HEK293 (cell line): ENCODE results near the gene SEMA6A.

Experiments
- CTCF ChIA-PET: fragments of 350-600 bp; formaldehyde crosslinking; extraction: SDS; loops from one replicate; lab custom pipeline; 2021; ENCODE audit warnings: antibody characterized with exemption; lab: Yijun Ruan, JAX
- POLR2A ChIA-PET: fragments of 300-600 bp; formaldehyde crosslinking; extraction: SDS; loops from one replicate; lab custom pipeline; 2020; ENCODE audit warnings: antibody characterized with exemption, inconsistent platforms; lab: Yijun Ruan, JAX
- H3K27ac ChIP-seq: fragments of 200-500 bp; sonication (Bioruptor generic); 2 replicates; pipeline ENCODE4 v1.5.1; 2014; ENCODE audit warnings: low read depth, low read length, control low read depth, inconsistent platforms; ENCODE audit errors: extremely low read depth
- H3K36me3 ChIP-seq, 2 experiments: fragments of 200-500 bp in 1 of 2; sonication (Bioruptor generic) in 1 of 2; 1 replicate in 1 of 2; 2 replicates in 1 of 2; pipeline ENCODE4 v1.5.1; 2014 to 2017; ENCODE audit warnings: inconsistent platforms in 2 of 2, low read length in 2 of 2; ENCODE audit not compliant: control insufficient read depth in 2 of 2, insufficient read depth in 1 of 2
- H3K4me1 ChIP-seq: fragments of 200-500 bp; sonication (Bioruptor generic); 2 replicates; pipeline ENCODE4 v1.5.1; 2014; ENCODE audit warnings: mild to moderate bottlenecking, low read length, inconsistent platforms; ENCODE audit not compliant: control insufficient read depth, insufficient read depth
- H3K4me3 ChIP-seq: 2 replicates; pipeline ENCODE4 v1.5.1; 2011; ENCODE audit warnings: low read depth, mild to moderate bottlenecking, control low read depth, low read length, moderate library complexity
- H3K9me3 ChIP-seq: fragments of 200-500 bp; sonication (Bioruptor generic); 2 replicates; pipeline ENCODE4 v1.5.1; 2014; ENCODE audit warnings: low read depth, low read length, inconsistent platforms; ENCODE audit not compliant: control insufficient read depth, insufficient read depth
- BCL11B ChIP-seq: fragments of 450-650 bp; formaldehyde crosslinking; IDR thresholded peaks from 2 replicates; pipeline ENCODE4 v1.5.1; 2016; ENCODE audit warnings: low read depth, missing biosample characterization, missing genetic modification characterization
- HOXD13 ChIP-seq: sonication (generic); formaldehyde crosslinking; IDR thresholded peaks from 2 replicates; pipeline ENCODE4 v1.8.0; 2022; ENCODE audit warnings: missing genetic modification reagents, borderline replicate concordance
- KLF10 ChIP-seq: fragments of 450-650 bp; IDR thresholded peaks from 2 replicates; pipeline ENCODE4 v1.5.1; 2018; ENCODE audit warnings: missing biosample characterization, mild to moderate bottlenecking, missing genetic modification characterization
- PBX3 ChIP-seq: sonication (generic); formaldehyde crosslinking; IDR thresholded peaks from 2 replicates; pipeline ENCODE4 v1.8.1; 2022; ENCODE audit warnings: mild to moderate bottlenecking, moderate library complexity, missing genetic modification reagents
- REPIN1 ChIP-seq: fragments of 450-650 bp; formaldehyde crosslinking; IDR thresholded peaks from 2 replicates; pipeline ENCODE4 v1.5.1; 2017; ENCODE audit warnings: missing biosample characterization, missing genetic modification characterization, low read depth
- SCRT1 ChIP-seq: fragments of 450-650 bp; formaldehyde crosslinking; IDR thresholded peaks from 2 replicates; pipeline ENCODE4 v1.5.1; 2016; ENCODE audit warnings: missing biosample characterization, missing genetic modification characterization, borderline replicate concordance
- ZBTB1 ChIP-seq: fragments of 450-650 bp; formaldehyde crosslinking; IDR thresholded peaks from 2 replicates; pipeline ENCODE4 v1.5.1; 2016; ENCODE audit warnings: missing biosample characterization, missing genetic modification characterization
- ZBTB48 ChIP-seq: fragments of 450-650 bp; formaldehyde crosslinking; IDR thresholded peaks from 2 replicates; pipeline ENCODE4 v1.5.1; 2016; ENCODE audit warnings: missing biosample characterization, missing genetic modification characterization
- ZBTB8A ChIP-seq: fragments of 450-650 bp; formaldehyde crosslinking; IDR thresholded peaks from 2 replicates; pipeline ENCODE4 v1.5.1; 2016; ENCODE audit warnings: missing biosample characterization, missing genetic modification characterization
- ZIC2 ChIP-seq: fragments of 450-650 bp; formaldehyde crosslinking; IDR thresholded peaks from 2 replicates; pipeline ENCODE4 v1.5.1; 2016; ENCODE audit warnings: missing biosample characterization, missing genetic modification characterization
- ZNF112 ChIP-seq: fragments of 450-650 bp; formaldehyde crosslinking; IDR thresholded peaks from 2 replicates; pipeline ENCODE4 v1.5.0; 2017; ENCODE audit warnings: missing biosample characterization, missing genetic modification characterization
- ZNF132 ChIP-seq: fragments of 450-650 bp; formaldehyde crosslinking; IDR thresholded peaks from 2 replicates; pipeline ENCODE4 v1.5.1; 2017; ENCODE audit warnings: missing biosample characterization, missing genetic modification characterization, borderline replicate concordance
- ZNF175 ChIP-seq: fragments of 450-650 bp; formaldehyde crosslinking; IDR thresholded peaks from 2 replicates; pipeline ENCODE4 v1.5.1; 2016; ENCODE audit warnings: missing biosample characterization, missing genetic modification characterization
- ZNF366 ChIP-seq: fragments of 450-650 bp; formaldehyde crosslinking; conservative IDR thresholded peaks from 2 replicates; pipeline ENCODE4 v1.5.1; 2016; ENCODE audit warnings: missing biosample characterization, missing genetic modification characterization
- ZNF48 ChIP-seq: fragments of 450-650 bp; formaldehyde crosslinking; IDR thresholded peaks from 2 replicates; pipeline ENCODE4 v1.5.1; 2016; ENCODE audit warnings: missing biosample characterization, missing genetic modification characterization
- ZNF510 ChIP-seq: fragments of 450-650 bp; formaldehyde crosslinking; IDR thresholded peaks from 2 replicates; pipeline ENCODE4 v1.5.1; 2018; ENCODE audit warnings: mild to moderate bottlenecking, missing genetic modification characterization, missing biosample characterization; ENCODE audit not compliant: insufficient replicate concordance
- ZNF521 ChIP-seq: fragments of 450-650 bp; formaldehyde crosslinking; IDR thresholded peaks from 2 replicates; pipeline ENCODE4 v1.5.1; 2017; ENCODE audit warnings: missing biosample characterization, mild to moderate bottlenecking, missing genetic modification characterization
- ZNF530 ChIP-seq: fragments of 450-650 bp; formaldehyde crosslinking; IDR thresholded peaks from 2 replicates; pipeline ENCODE4 v1.5.1; 2016; ENCODE audit warnings: low read depth, missing biosample characterization, missing genetic modification characterization
- ZNF571 ChIP-seq: fragments of 450-650 bp; formaldehyde crosslinking; IDR thresholded peaks from 2 replicates; pipeline ENCODE4 v1.5.0; 2017; ENCODE audit warnings: missing biosample characterization, missing genetic modification characterization
- ZNF621 ChIP-seq: fragments of 450-650 bp; formaldehyde crosslinking; IDR thresholded peaks from 2 replicates; pipeline ENCODE4 v1.5.1; 2017; ENCODE audit warnings: missing biosample characterization, missing genetic modification characterization
- ZNF791 ChIP-seq: fragments of 450-650 bp; formaldehyde crosslinking; IDR thresholded peaks from 2 replicates; pipeline ENCODE4 v1.5.1; 2016; ENCODE audit warnings: missing biosample characterization, missing genetic modification characterization
- ZNF843 ChIP-seq: fragments of 450-650 bp; formaldehyde crosslinking; IDR thresholded peaks from 2 replicates; pipeline ENCODE4 v1.5.1; 2016; ENCODE audit warnings: missing biosample characterization, missing genetic modification characterization
- ZSCAN30 ChIP-seq: fragments of 450-650 bp; IDR thresholded peaks from 2 replicates; pipeline ENCODE4 v1.5.1; 2018; ENCODE audit warnings: missing biosample characterization, mild to moderate bottlenecking, missing genetic modification characterization, moderate library complexity

SEMA6A gene

DNA sequence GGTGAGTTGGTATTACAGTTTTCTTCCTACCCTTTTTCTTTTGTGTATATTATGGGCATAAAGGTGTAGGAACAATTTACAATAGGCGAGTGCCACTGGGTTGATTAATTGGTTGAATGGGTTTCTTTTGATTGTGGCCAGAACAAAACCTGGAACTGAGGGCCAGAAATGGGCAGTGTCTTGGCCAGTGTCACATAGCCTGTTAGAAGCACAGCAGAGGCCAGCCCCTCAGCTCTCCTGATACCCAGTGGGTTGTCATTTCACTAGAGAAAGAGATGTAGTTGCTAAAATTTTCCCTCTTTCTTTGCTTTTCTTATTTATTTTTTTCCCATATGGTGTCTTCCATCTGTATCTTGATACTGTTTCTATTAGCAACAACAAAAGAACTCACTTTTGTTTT, 38.8 kb upstream of the SEMA6A start:
- POLR2A ChIA-PET = no interaction called here
- no peak overlapping the region for H3K27ac ChIP-seq
- CTCF ChIA-PET = no interaction called here
- H3K4me1 ChIP-seq = peaks cover 4% of the 10 kb centered on the region; the same call in 1 of the 2 replicates
- no peak for TF ChIP-seq ZNF571 (tag by site-specific recombination)
- no peak for TF ChIP-seq KLF10 (tag by site-specific recombination)
- TF ChIP-seq ZSCAN30 = no peak
- TF ChIP-seq ZBTB1 (tag by site-specific recombination) = no peak
- no peak for TF ChIP-seq ZNF132
- no peak for TF ChIP-seq ZBTB48 (tag by site-specific recombination)
- no peak for TF ChIP-seq ZNF843
- H3K36me3 ChIP-seq = no peaks in the 10 kb centered on the region
- no peak overlapping the region for H3K4me3 ChIP-seq
- H3K9me3 ChIP-seq = no peaks in the 10 kb centered on the region

GRCh38 chr5:116612431-116612830, 37.8 kb upstream of the SEMA6A start:
- CTCF ChIA-PET = no interaction called here
- Histone ChIP-seq H3K4me3 (no peak overlapping the region), H3K9me3 (no peaks in the 10 kb centered on the region), H3K36me3 (no peaks in the 10 kb centered on the region), H3K4me1 (peaks cover 4% of the 10 kb centered on the region; the same call in 1 of the 2 replicates), H3K27ac (no peak overlapping the region)
- POLR2A ChIA-PET = no interaction called here
- TF ChIP-seq ZNF510 (tag by site-specific recombination) (no peak), ZNF175 (tag by site-specific recombination) (no peak), ZBTB8A (tag by site-specific recombination) (no peak)
- TF ChIP-seq, all 188 proteins: peak for 0

DNA sequence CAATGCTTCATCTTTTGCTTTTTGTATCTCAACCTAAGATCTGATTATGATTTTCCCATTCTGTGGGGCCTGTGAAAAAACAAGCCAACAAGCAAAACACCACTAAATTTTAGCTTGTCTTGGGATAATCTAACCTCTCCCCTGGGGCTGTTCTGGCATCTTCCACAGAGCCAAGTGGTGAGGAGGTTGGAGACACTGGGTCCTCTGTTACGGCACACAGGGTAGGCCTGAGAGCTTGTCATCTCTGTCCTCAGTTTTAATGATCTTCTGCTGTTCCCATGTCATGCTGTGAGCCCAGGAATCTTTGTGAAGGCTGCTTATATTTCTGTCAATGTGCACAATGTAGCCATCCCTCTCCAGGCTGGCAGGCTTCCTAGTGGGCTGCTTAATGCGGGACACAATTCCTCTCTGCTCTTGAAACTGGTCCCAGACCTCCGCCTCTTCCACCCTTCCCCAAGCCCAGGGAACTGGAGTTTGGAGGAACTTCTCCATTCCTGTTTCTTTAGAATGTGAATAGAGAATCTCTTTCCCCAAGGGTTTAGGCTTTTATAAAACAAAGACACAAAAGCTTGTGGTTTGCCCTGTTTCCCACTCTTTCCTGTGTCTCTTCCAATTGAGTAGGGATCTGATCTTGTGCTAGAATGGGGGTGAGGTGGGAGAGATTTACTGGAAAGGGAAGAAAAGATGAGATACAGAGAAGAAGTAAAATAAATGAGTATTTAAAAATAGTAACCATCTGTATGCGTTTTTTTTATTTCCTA, 30.9 kb upstream of the SEMA6A start:
- Histone ChIP-seq H3K4me1 (no peaks in the 10 kb centered on the region), H3K4me3 (no peak overlapping the region), H3K27ac (no peak overlapping the region), H3K9me3 (no peaks in the 10 kb centered on the region), H3K36me3 (no peaks in the 10 kb centered on the region)
- POLR2A ChIA-PET = no interaction called here
- CTCF ChIA-PET = no interaction called here
- TF ChIP-seq ZIC2 (tag by site-specific recombination) = peak; percentile 36; the same call in 1 of the 2 replicates
- TF ChIP-seq ZNF621 (tag by site-specific recombination) = no peak
- TF ChIP-seq ZNF791 (tag by site-specific recombination) = no peak
- TF ChIP-seq PBX3 (CRISPR knock-in tag) = no peak
- TF ChIP-seq KLF10 (tag by site-specific recombination) = no peak

GRCh38 chr5:116604805-116605204, 30.2 kb upstream of the SEMA6A start:
- Histone ChIP-seq H3K27ac (no peak overlapping the region), H3K9me3 (no peaks in the 10 kb centered on the region), H3K4me3 (no peak overlapping the region), H3K36me3 (no peaks in the 10 kb centered on the region), H3K4me1 (no peaks in the 10 kb centered on the region)
- ChIA-PET POLR2A (no interaction called here), CTCF (no interaction called here)
- TF ChIP-seq REPIN1 (tag by site-specific recombination) (no peak), ZNF48 (tag by site-specific recombination) (no peak), ZNF521 (tag by site-specific recombination) (no peak), ZNF530 (tag by site-specific recombination) (no peak), BCL11B (no peak), ZNF366 (no peak), HOXD13 (no peak), SCRT1 (tag by site-specific recombination) (no peak), ZNF112 (tag by site-specific recombination) (no peak)
